B cell (primary cell): Measurements from ENCODE around the gene PPP1CC. TPM values are rescaled to one million over a fixed set of nuclear protein-coding genes. Genes with fewer than 3 reads are reported as not detected.

Source experiments
- ATAC-seq: fragments of 200-7000 bp; cut with Tn5 transposase; one replicate; pipeline ENCODE4 v1.10.0; 2021; ENCODE audit warnings: low read depth, mild to moderate bottlenecking, moderate number of reproducible peaks, moderate library complexity
- CTCF ChIA-PET: fragments of 350-600 bp; sonication (Branson Sonifier 250); formaldehyde crosslinking; loops from one replicate; lab custom pipeline; 2021; ENCODE audit warnings: antibody characterized with exemption, inconsistent platforms; lab: Charles Lee
- POLR2A ChIA-PET: fragments of 350-600 bp; sonication (Branson Sonifier 250); formaldehyde crosslinking; loops from one replicate; lab custom pipeline; 2021; ENCODE audit warnings: antibody characterized with exemption; lab: Charles Lee
- DNase-seq: peaks from one replicate; pipeline ENCODE4 v3.0.0; 2013
- H2AFZ ChIP-seq: 2 replicates; pipeline ENCODE4 v1.6.1; 2012; ENCODE audit warnings: mild to moderate bottlenecking, low read depth, low read length; ENCODE audit not compliant: insufficient read depth, poor library complexity, severe bottlenecking
- H3K27ac ChIP-seq, 2 donors: 1 replicate in 1 of 2; 2 replicates in 1 of 2; pipeline ENCODE4 v1.5.1; 2012 to 2013; ENCODE audit warnings: low read length in 2 of 2, mild to moderate bottlenecking in 2 of 2, moderate library complexity in 1 of 2
- H3K27me3 ChIP-seq, 4 experiments: fragments of 200-600 bp in 1 of 4; sonication (generic) in 1 of 4; replicated peaks in 1 of 4; 1 replicate in 2 of 4; 2 replicates in 2 of 4; pipeline versions ENCODE4 v1.6.1 to v1.7.0; 2013 to 2016; ENCODE audit warnings: low read length in 3 of 4, mild to moderate bottlenecking in 2 of 4, mixed read lengths in 1 of 4, moderate library complexity in 1 of 4; ENCODE audit not compliant: insufficient read depth in 4 of 4, control insufficient read depth in 3 of 4; ENCODE audit errors: control extremely low read depth in 1 of 4
- H3K36me3 ChIP-seq, 2 experiments: replicated peaks in 1 of 2; 1 replicate in 1 of 2; 2 replicates in 1 of 2; pipeline versions ENCODE4 v1.6.1 to v1.7.1; 2013; ENCODE audit warnings: low read length in 1 of 2; ENCODE audit not compliant: insufficient read depth in 2 of 2, control insufficient read depth in 1 of 2; ENCODE audit errors: control extremely low read depth in 1 of 2, extremely low read depth in 1 of 2
- H3K4me1 ChIP-seq, 2 donors: fragments of 200-600 bp in 1 of 2; sonication (generic) in 1 of 2; 1 replicate in 1 of 2; 2 replicates in 1 of 2; pipeline versions ENCODE4 v1.5.1 to v1.6.1; 2013 to 2017; ENCODE audit warnings: low read length in 2 of 2; ENCODE audit not compliant: control insufficient read depth in 2 of 2, insufficient read depth in 2 of 2
- H3K4me2 ChIP-seq: replicated peaks from 2 replicates; pipeline ENCODE3; 2012; ENCODE audit warnings: mild to moderate bottlenecking, low read depth, low read length; ENCODE audit not compliant: poor library complexity, severe bottlenecking
- H3K4me3 ChIP-seq, 5 experiments: fragments of 200-600 bp in 1 of 5; sonication (generic) in 1 of 5; 1 replicate in 3 of 5; 2 replicates in 2 of 5; pipeline versions ENCODE4 v1.5.1 to v1.7.0; 2011 to 2016; ENCODE audit warnings: low read length in 4 of 5, mild to moderate bottlenecking in 4 of 5, low read depth in 2 of 5, control low read depth in 1 of 5, moderate library complexity in 1 of 5; ENCODE audit not compliant: insufficient read depth in 1 of 5; ENCODE audit errors: control extremely low read depth in 1 of 5, extremely low read depth in 1 of 5
- H3K79me2 ChIP-seq: fragments of 200-600 bp; sonication (generic); one replicate; pipeline ENCODE4 v1.6.0; 2016; ENCODE audit warnings: low read length; ENCODE audit not compliant: control insufficient read depth, insufficient read depth
- H3K9ac ChIP-seq: fragments of 200-600 bp; sonication (generic); 2 replicates; pipeline ENCODE4 v1.6.1; 2017; ENCODE audit warnings: mild to moderate bottlenecking, low read length, moderate library complexity
- H3K9me3 ChIP-seq, 3 donors: one replicate each; pipeline versions ENCODE4 v1.6.1 to v1.7.1; 2013; ENCODE audit warnings: low read length in 2 of 3; ENCODE audit not compliant: control insufficient read depth in 2 of 3, insufficient read depth in 1 of 3; ENCODE audit errors: control extremely low read depth in 1 of 3
- H4K20me1 ChIP-seq: 2 replicates; pipeline ENCODE4 v1.6.0; 2012; ENCODE audit warnings: mild to moderate bottlenecking, low read length; ENCODE audit not compliant: insufficient read depth, control insufficient read depth, poor library complexity, severe bottlenecking
- H3K27ac Mint-ChIP-seq: one replicate; pipeline ENCODE4 v1.8.0; 2021; ENCODE audit warnings: mixed read lengths
- H3K27me3 Mint-ChIP-seq: one replicate; pipeline ENCODE4 v1.8.0; 2021; ENCODE audit warnings: mixed read lengths
- H3K4me1 Mint-ChIP-seq: one replicate; pipeline ENCODE4 v1.8.0; 2021; ENCODE audit warnings: mixed read lengths
- H3K4me3 Mint-ChIP-seq: one replicate; pipeline ENCODE4 v1.8.0; 2021; ENCODE audit warnings: mixed read lengths
- H3K9me3 Mint-ChIP-seq: one replicate; pipeline ENCODE4 v1.8.0; 2022; ENCODE audit warnings: mixed read lengths; ENCODE audit not compliant: insufficient read depth
- EZH2 ChIP-seq: IDR thresholded peaks from 2 replicates; pipeline ENCODE4 v1.6.1; 2012; ENCODE audit warnings: borderline replicate concordance, low read depth, mild to moderate bottlenecking, moderate library complexity, low read length; ENCODE audit not compliant: insufficient read depth, poor library complexity, severe bottlenecking
- WGBS: methylation state at CpG from one replicate; pipeline ENCODE4 v1.1.5; 2013; ENCODE audit warnings: missing lambda C conversion rate; ENCODE audit not compliant: insufficient coverage; 5-methylcytosine and 5-hydroxymethylcytosine counted together
- intact Hi-C: fragments of 100-400 bp; cut with micrococcal nuclease; formaldehyde crosslinking; loops from one replicate; pipeline ENCODE4 v1.10.0; 2022
- polyA plus RNA-seq: library from polyadenylated mRNA; depleted of rRNA; stranded (reverse); fragments of >200 nt; gene quantifications from 2 replicates; pipeline ENCODE4 v1.2.3, GENCODE V29; 2012
- total RNA-seq, 2 donors: library from RNA; stranded (reverse); fragments of 120-200 nt in 1 of 2; gene quantifications; 1 replicate in 1 of 2; 2 replicates in 1 of 2; pipeline versions ENCODE4 v1.2.3 to v1.2.4, GENCODE V29; 2013 to 2022
- TF ChIP-seq, protein P1 (sequence below): fragments of 200-600 bp; IDR thresholded peaks from one replicate; pipeline ENCODE4 v1.8.0; 2022; ENCODE audit warnings: antibody characterized with exemption, mild to moderate bottlenecking

The PPP1CC gene
- total and polyA plus RNA-seq, 2 donors (not counting 1 experiment from before 2014, with no cell fraction given): 70.0 to 146 TPM

GRCh38 chr12:110704750-110705149 lies 37.9 kb downstream of the PPP1CC start:
- H3K9ac ChIP-seq: no peak overlapping the region
- 31% methylated on average over 2 of the region's 5 CpGs for whole genome bisulfite sequencing
- Mint-ChIP-seq H3K27me3 (no peaks in the 10 kb centered on the region), H3K27ac (no peak overlapping the region), H3K9me3 (no peaks in the 10 kb centered on the region), H3K4me1 (peaks cover 14% of the 10 kb centered on the region), H3K4me3 (no peak overlapping the region)
- H2AFZ ChIP-seq: no peak overlapping the region
- ChIA-PET POLR2A (interaction anchor here (1.4 kb wide), 1 partner anchor 99 kb away, joined by 5 read pairs; no protein-coding TSS in a partner anchor), CTCF (interaction anchor here (0.7 to 1.6 kb wide), 12 partner anchors 9 to 257 kb away, joined by 3 to 11 read pairs (median 3); no protein-coding TSS in a partner anchor)
- no peaks in the 10 kb centered on the region for H3K36me3 ChIP-seq
- intact Hi-C loops: loop anchor here (1.0 kb wide), 1 partner anchor 122 kb away; no protein-coding TSS in a partner anchor
- no peaks in the 10 kb centered on the region for H3K4me1 ChIP-seq
- TF ChIP-seq EZH2: no peak
- TF ChIP-seq, protein P1, sequence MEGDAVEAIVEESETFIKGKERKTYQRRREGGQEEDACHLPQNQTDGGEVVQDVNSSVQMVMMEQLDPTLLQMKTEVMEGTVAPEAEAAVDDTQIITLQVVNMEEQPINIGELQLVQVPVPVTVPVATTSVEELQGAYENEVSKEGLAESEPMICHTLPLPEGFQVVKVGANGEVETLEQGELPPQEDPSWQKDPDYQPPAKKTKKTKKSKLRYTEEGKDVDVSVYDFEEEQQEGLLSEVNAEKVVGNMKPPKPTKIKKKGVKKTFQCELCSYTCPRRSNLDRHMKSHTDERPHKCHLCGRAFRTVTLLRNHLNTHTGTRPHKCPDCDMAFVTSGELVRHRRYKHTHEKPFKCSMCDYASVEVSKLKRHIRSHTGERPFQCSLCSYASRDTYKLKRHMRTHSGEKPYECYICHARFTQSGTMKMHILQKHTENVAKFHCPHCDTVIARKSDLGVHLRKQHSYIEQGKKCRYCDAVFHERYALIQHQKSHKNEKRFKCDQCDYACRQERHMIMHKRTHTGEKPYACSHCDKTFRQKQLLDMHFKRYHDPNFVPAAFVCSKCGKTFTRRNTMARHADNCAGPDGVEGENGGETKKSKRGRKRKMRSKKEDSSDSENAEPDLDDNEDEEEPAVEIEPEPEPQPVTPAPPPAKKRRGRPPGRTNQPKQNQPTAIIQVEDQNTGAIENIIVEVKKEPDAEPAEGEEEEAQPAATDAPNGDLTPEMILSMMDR: no peak
- H3K4me3 ChIP-seq: no peak overlapping the region
- no peaks in the 10 kb centered on the region for H3K9me3 ChIP-seq
- H3K79me2 ChIP-seq: peaks cover 6% of the 10 kb centered on the region
- H3K27me3 ChIP-seq: no peaks in the 10 kb centered on the region
- no peak overlapping the region for H3K27ac ChIP-seq
- ATAC-seq: no peak
- H3K4me2 ChIP-seq: no peak overlapping the region
- no peak for DNase-seq
- no peaks in the 10 kb centered on the region for H4K20me1 ChIP-seq

DNA sequence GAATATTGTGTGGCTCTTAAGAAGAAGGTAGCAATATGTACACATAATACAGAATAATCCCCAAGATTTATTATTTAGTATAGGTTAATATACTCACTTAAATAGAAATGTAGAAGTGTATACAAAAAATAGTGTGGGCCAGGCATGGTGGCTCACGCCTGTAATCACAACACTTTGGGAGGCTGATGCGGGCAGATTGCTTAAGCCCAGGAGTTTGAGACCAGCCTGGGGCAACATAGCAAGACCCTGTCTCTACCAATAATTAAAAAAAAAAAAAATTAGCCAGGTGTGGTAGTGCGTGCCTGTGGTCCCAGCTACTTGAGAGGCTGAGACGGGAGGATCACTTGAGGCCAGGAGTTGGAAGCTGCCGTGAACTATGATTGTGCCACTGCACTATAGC lies 38.5 kb downstream of the PPP1CC start:
- Histone ChIP-seq H3K4me1 (no peaks in the 10 kb centered on the region), H3K9ac (no peak overlapping the region), H3K9me3 (no peaks in the 10 kb centered on the region), H3K27ac (no peak overlapping the region), H3K36me3 (no peaks in the 10 kb centered on the region), H3K27me3 (no peaks in the 10 kb centered on the region), H3K4me3 (no peak overlapping the region), H2AFZ (no peak overlapping the region), H3K4me2 (no peak overlapping the region), H4K20me1 (no peaks in the 10 kb centered on the region), H3K79me2 (peaks cover 6% of the 10 kb centered on the region)
- POLR2A ChIA-PET: interaction anchor here (1.4 kb wide), 1 partner anchor 99 kb away, joined by 5 read pairs; no protein-coding TSS in a partner anchor
- WGBS: 100% methylated on average over 1 of the region's 5 CpGs
- CTCF ChIA-PET: interaction anchor here (0.9 to 1.6 kb wide), 9 partner anchors 9 to 152 kb away, joined by 3 to 11 read pairs (median 4); no protein-coding TSS in a partner anchor
- Mint-ChIP-seq H3K4me3 (no peak overlapping the region), H3K27ac (no peak overlapping the region), H3K9me3 (no peaks in the 10 kb centered on the region), H3K4me1 (peaks cover 17% of the 10 kb centered on the region), H3K27me3 (no peaks in the 10 kb centered on the region)
- intact Hi-C loops: loop anchor here (1.0 kb wide), 1 partner anchor 122 kb away; no protein-coding TSS in a partner anchor
- no peak for ATAC-seq
- DNase-seq: no peak
- TF ChIP-seq EZH2: no peak
- TF ChIP-seq, protein P1: no peak
